Fibroblast of peridontal ligament (primary cell): ENCODE data around the gene CD177.
"Not testable (repeated sequence)": the region's sequence is repeated elsewhere in the genome, so short reads cannot be mapped to it uniquely, and the experiment has no call there.

Experiments
- DNase-seq: peaks from one replicate; pipeline ENCODE4 v3.0.0-alpha.2; 2010; ENCODE audit errors: extremely low read depth

Gene CD177

GRCh38 chr19:43380771-43381386 lies 27.4 kb downstream of the CD177 start:
- no peak for DNase-seq

GRCh38 chr19:43382586-43383216 lies 29.2 kb downstream of the CD177 start:
- DNase-seq = not testable (repeated sequence)

- DNase-seq = not testable (repeated sequence)
Observed at GRCh38 chr19:43383254-43383653, 29.8 kb downstream of the CD177 start.

DNA sequence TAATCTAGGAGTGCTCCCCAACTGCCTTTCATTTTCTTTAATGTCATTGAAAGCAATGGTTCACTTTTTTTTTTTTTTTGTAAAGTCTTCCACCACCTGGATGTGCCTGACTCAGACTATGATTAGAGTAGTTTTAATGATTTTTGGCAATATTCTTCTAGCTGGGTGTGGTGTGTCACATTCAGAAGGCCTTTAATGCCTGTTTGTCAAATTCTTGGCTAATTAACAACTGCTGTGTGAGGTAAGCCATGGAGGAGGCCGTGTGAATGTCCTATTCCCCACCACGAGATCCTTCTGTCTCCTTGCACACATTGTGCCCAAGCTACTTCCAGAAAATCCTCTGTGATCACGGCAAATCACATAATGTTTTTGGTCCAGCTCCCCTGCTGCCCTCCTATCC lies 30.3 kb downstream of the CD177 start:
- not testable (repeated sequence) for DNase-seq

- DNase-seq = not testable (repeated sequence)
Observed at GRCh38 chr19:43390903-43391551, 37.5 kb downstream of the CD177 start.

DNA sequence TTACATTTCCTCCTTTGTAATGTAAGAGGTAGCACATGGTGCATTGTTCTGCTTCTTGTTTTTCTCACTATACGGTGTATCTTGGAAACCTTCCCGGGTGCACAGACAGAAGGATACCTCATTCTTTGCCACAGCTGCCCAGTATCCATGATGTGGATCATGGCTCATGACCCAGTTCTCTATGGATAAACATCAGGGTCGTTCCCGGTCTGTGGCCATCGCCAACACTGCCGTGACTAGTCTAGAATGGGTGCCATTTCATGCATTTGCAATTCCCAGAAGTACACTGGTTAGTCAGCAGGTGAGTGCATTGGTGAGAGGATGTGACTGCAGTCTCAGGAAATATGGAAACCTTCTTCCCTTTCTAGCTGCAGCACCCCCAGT lies 38.1 kb downstream of the CD177 start:
- DNase-seq = not testable (repeated sequence)

DNA sequence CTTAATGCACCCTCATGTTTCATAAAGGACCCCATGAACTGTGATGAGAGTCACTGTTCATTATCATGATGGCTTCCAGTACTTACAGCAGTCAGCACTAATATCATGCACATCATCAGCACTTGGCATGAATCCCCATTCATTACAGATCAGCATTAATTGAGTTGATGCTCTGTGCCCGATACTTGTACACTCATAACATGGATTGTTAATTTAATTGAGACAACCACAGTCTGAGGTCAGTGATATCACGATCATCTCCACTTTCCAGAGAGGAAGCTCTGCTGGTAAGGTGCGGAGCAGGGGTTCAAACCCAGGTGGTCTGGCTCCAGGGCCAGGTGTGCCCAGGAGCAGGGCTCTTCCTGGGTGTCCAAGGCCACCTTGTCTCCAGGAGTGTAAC lies 40.0 kb downstream of the CD177 start:
- not testable (repeated sequence) for DNase-seq

- no peak for DNase-seq
Observed at GRCh38 chr19:43395561-43395960, 42.1 kb downstream of the CD177 start.

DNA sequence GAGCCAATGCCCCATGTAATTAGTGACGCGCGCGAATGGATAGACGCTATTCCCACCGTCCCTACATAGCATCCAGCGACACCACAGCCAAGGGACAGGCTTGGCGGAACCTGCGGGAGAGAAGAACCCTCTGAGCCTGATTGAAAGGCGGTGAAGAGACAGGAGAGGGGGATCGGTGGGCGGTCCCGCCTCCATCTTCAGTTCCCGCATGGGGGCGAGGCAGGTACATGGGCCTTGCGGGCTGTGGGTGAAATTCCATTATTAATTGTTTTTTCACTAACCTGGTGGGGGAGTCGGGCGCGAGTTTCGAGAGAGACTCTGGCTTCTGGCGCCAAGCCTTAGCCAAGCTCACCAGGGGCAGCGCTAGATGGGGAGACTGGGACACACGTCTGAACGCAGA lies 52.8 kb downstream of the CD177 start:
- no peak for DNase-seq

- no peak for DNase-seq
Observed at GRCh38 chr19:43407416-43408005, 54.0 kb downstream of the CD177 start.

- no peak for DNase-seq
Observed at GRCh38 chr19:43408043-43408442, 54.6 kb downstream of the CD177 start.

DNA sequence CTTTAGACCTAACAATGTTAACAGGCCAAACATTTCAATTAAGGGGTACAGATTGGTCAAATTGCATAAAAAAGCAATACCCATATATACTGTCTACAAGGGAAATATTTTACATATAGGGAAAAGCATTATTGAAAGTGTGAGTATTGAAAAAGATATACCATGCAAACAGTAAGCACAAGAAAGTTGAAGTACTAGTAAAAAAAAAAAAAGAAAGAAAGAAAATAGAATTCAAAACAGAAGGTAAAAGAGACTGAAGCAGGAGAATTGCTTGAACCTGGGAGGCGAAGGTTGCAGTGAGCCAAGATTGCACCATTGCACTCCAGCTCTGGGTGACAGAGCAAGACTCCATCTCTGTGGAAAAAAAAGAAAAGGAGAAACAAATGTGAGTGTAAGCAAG lies 55.9 kb downstream of the CD177 start:
- DNase-seq = no peak

DNA sequence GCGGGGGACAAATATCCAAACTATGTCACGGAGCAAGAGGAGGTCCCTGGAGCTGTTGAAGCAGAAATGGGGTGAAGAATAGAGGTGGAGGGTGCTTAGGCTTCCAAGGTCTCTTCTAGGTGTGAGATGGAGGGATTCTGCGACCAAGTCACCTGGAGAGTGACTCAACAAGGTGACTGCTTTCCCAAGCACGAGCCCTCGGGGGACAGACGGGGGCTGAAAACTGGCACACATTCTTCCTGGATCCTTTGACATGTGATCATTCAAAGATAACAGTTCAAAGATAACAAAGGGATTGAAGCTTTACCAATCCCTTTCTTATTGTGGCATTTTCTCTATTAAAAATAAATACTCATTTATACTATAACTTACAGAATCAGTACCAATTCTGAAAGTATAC lies 59.0 kb downstream of the CD177 start:
- DNase-seq = no peak
